Measurements from ENCODE around the gene RASA1. TPM values are rescaled to one million over a fixed set of nuclear protein-coding genes. Genes with fewer than 3 reads are reported as not detected.

RASA1 gene
- total RNA-seq, 1 experiment from 2014 or later = 29.6 TPM

DNA sequence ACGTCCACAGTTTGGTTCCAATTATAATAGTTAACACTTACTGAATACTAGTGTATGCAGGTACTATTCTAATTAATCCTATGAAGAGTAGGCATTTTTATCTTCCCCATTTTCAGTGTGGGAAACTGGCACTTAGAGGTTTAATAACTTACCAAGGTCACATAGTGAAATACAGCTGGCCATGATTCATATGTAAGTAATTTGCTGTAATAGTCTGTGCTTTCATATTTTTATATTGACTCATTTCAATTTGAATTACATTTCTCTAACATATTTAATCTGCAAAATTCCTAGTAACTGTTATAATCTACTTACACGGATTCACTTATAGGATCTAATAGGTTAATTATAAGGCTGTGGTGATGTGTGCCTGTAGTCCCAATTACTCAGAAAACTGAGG lies 125.6 kb downstream of the RASA1 start:
- no peak overlapping the region for H2BK5ac ChIP-seq (ENCODE audit: insufficient read length, low read length)
- H4K8ac ChIP-seq (replicated peaks; ENCODE audit: insufficient read length, low read depth, low read length) = no peak overlapping the region
- H3K23me2 ChIP-seq (ENCODE audit: insufficient read length, low read depth, low read length, poor library complexity, severe bottlenecking) = no peaks in the 10 kb centered on the region
- no peak overlapping the region for H2BK20ac ChIP-seq (ENCODE audit: low read depth, low read length, poor library complexity, severe bottlenecking)
- no peak overlapping the region for H4K5ac ChIP-seq (ENCODE audit: insufficient read length, low read depth, low read length)
- H4K91ac ChIP-seq (ENCODE audit: insufficient read length, low read depth, low read length) = no peak overlapping the region
- H3T11ph ChIP-seq (ENCODE audit: low read length) = no peak overlapping the region
- no peaks in the 10 kb centered on the region for H4K20me1 ChIP-seq (ENCODE audit: control insufficient read depth, insufficient read depth, insufficient read length)
- Mint-ChIP-seq H3K27ac (no peak overlapping the region), H3K27me3 (ENCODE audit: low read depth) (no peaks in the 10 kb centered on the region), H3K4me3 (no peak overlapping the region), H3K36me3 (ENCODE audit: insufficient read depth in 1 of 3, low read depth in 3 of 3) (peaks cover 31 to 83% (median 69%) of the 10 kb centered on the region in 3 experiments; a peak in 6 of 7 replicates), H3K4me1 (no peaks in the 10 kb centered on the region), H3K9me3 (no peaks in the 10 kb centered on the region)
- H3K4me1 ChIP-seq (ENCODE audit: insufficient read depth, low read length) = no peaks in the 10 kb centered on the region
- H3K18ac ChIP-seq (ENCODE audit: insufficient read length, low read depth, low read length) = no peak overlapping the region
- no CpG with 5 or more reads among the region's 2 CpGs for WGBS (ENCODE audit: extremely low coverage, insufficient read length, low lambda C conversion rate)
- no peaks in the 10 kb centered on the region for H3K79me1 ChIP-seq (ENCODE audit: insufficient read depth, low read depth, low read length, poor library complexity, severe bottlenecking)
- no peaks in the 10 kb centered on the region for H3K9me3 ChIP-seq (ENCODE audit: control insufficient read depth, low read depth, low read length)
- no peak overlapping the region for H3K4ac ChIP-seq (ENCODE audit: low read depth, low read length)
- no peak overlapping the region for H3K56ac ChIP-seq (ENCODE audit: insufficient read length, low read depth, low read length)
- H3K9ac ChIP-seq (ENCODE audit: extremely low read depth, insufficient read length, low read length) = no peak overlapping the region
- H2BK120ac ChIP-seq (ENCODE audit: low read depth, low read length, poor library complexity, severe bottlenecking) = no peak overlapping the region
- H3K4me2 ChIP-seq (ENCODE audit: insufficient read depth, insufficient read length, low read length) = no peak overlapping the region
- H2BK12ac ChIP-seq (ENCODE audit: insufficient read length, low read depth, low read length) = no peak overlapping the region
- H2AK5ac ChIP-seq (ENCODE audit: insufficient read length, low read length) = no peak overlapping the region
- no peak overlapping the region for H3K14ac ChIP-seq (ENCODE audit: insufficient read depth, low read length)
- no peak overlapping the region for H3K23ac ChIP-seq (ENCODE audit: insufficient read length, low read depth, low read length)
- H3K27ac ChIP-seq (ENCODE audit: insufficient read length, low read depth, low read length) = no peak overlapping the region
- H2AFZ ChIP-seq (ENCODE audit: low read length) = no peak overlapping the region
- H3K27me3 ChIP-seq (ENCODE audit: insufficient read depth, low read length) = no peaks in the 10 kb centered on the region
- H2BK15ac ChIP-seq (ENCODE audit: low read depth, low read length) = no peak overlapping the region
- DNase-seq = no peak
- TF ChIP-seq CTCF (conservative IDR thresholded peaks at IDR 0.05) = no peak
- no peaks in the 10 kb centered on the region for H3K79me2 ChIP-seq (ENCODE audit: insufficient read depth, low read length)

Data from H9 (cell line).